Right lobe of liver (tissue), 6 donors: ENCODE measurements around the gene DHCR24. TPM values are rescaled to one million over a fixed set of nuclear protein-coding genes. Genes with fewer than 3 reads are reported as not detected.
A peak's percentile ranks its signal among the peaks of the same experiment; 100 is the strongest.

Source experiments
- ATAC-seq, 4 donors: fragments of 200-7000 bp; cut with Tn5 transposase; one replicate each; pipeline ENCODE4 v1.9.1; 2020; ENCODE audit warnings: mild to moderate bottlenecking in 4 of 4, moderate library complexity in 4 of 4
- DNase-seq, 3 donors: peaks; one replicate each; pipeline ENCODE4 v3.0.0-alpha.2; 2020
- H3K27ac ChIP-seq, 3 donors: fragments of 200-600 bp; one replicate each; pipeline ENCODE4 v1.8.0; 2022
- H3K27me3 ChIP-seq, 2 donors: fragments of 200-600 bp; one replicate each; pipeline ENCODE4 v1.8.0; 2022
- H3K36me3 ChIP-seq, 4 donors: fragments of 200-600 bp; sonication (generic) in 1 of 4; one replicate each; pipeline versions ENCODE4 v1.5.1 to v1.8.0; 2017 to 2022; ENCODE audit warnings: control low read depth in 1 of 4
- H3K4me1 ChIP-seq, 4 donors: fragments of 200-600 bp; sonication (generic) in 1 of 4; one replicate each; pipeline versions ENCODE4 v1.5.1 to v1.8.0; 2017 to 2022; ENCODE audit warnings: control low read depth in 1 of 4
- H3K4me3 ChIP-seq, 3 donors: fragments of 200-600 bp; one replicate each; pipeline ENCODE4 v1.8.0; 2022
- H3K9me3 ChIP-seq, 4 donors: fragments of 200-600 bp; sonication (generic) in 1 of 4; one replicate each; pipeline versions ENCODE4 v1.5.1 to v1.8.0; 2017 to 2022; ENCODE audit warnings: control low read depth in 1 of 4
- POLR2A ChIP-seq: fragments of 450-650 bp; IDR thresholded peaks from one replicate; pipeline ENCODE4 v1.6.1; 2017; ENCODE audit warnings: antibody characterized with exemption, mild to moderate bottlenecking
- WGBS: methylation state at CpG from one replicate; pipeline ENCODE4 v1.1.6; 2018; ENCODE audit warnings: low coverage, low lambda C conversion rate; ENCODE audit not compliant: insufficient coverage; ENCODE audit errors: missing lambda C conversion rate; 5-methylcytosine and 5-hydroxymethylcytosine counted together
- intact Hi-C, 2 donors: fragments of 100-400 bp; cut with DNase I; formaldehyde crosslinking; loops; one replicate each; pipeline versions ENCODE4 v1.11.2 to v1.14.1; 2022
- total RNA-seq, 6 experiments: library from RNA; depleted of rRNA in 2 of 6; stranded (reverse); fragments of >200 nt in 2 of 6; fragmentation: NEBNext Ultra II Directional in 3 of 6; extraction: Animal tissue kit (Norgen Biotek cat#: 25700) in 3 of 6; gene quantifications; one replicate each; pipeline versions ENCODE4 v1.1.0 to v1.2.4, GENCODE V29; 2016 to 2023
- TF ChIP-seq, protein P1 (sequence below), 4 donors: fragments of 200-600 bp in 3 of 4; fragments of 450-650 bp in 1 of 4; IDR thresholded peaks; one replicate each; pipeline versions ENCODE4 v1.5.1 to v1.8.0; 2016 to 2022; ENCODE audit warnings: antibody characterized with exemption in 4 of 4, mild to moderate bottlenecking in 2 of 4
- donor health status: DM: no; HTN: yes; CAD: no.
- donor health status: DM: no; HTN: no; CAD: no.
- donor health status: DM: no; HTN: no; CAD: no.
- donor health status: DM: no; HTN: yes; CAD: no.
- donor health status: DM: no; HTN: yes; CAD: no.

The DHCR24 gene
- total RNA-seq, 6 experiments from 2014 or later, result 319 to 1,976 (median 596) TPM

DNA sequence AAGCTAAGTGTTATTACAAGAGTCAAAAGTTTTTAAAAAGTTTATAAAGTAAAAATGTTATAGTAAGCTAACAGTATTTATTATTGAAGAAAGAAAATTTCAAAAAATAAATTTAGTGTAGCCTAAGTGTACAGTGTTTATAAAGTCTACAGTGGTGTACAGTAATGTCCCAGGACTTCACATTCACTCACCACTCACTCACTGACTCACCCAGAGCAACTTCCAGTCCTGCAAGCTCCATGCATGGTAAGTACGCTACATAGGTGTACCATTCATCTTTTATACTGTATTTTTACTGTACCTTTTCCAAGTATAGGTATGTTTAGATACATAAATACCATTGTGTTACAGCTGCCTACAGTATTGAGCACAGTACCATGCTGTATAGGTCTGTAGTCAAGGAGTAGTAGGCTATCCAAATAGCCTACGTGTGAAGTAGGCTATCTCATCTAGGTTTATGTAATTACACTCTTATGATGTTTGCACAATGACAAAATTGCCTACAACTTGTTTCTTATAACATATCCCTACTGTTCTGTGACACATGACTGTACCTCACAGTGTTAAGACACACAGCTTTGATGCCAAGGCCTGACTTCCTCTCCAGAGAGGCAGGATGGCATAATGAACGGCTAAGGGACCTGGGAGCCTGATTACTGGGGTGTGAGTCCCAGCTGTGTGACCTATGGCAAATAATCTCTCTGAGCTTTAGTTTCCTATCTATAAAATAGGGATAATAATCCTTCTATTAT is 12.7 kb downstream of the DHCR24 start:
- ATAC-seq, result peak in 1 of 4 donors; percentile 12
- no peak overlapping the region for H3K4me3 ChIP-seq
- no peak for DNase-seq

DNA sequence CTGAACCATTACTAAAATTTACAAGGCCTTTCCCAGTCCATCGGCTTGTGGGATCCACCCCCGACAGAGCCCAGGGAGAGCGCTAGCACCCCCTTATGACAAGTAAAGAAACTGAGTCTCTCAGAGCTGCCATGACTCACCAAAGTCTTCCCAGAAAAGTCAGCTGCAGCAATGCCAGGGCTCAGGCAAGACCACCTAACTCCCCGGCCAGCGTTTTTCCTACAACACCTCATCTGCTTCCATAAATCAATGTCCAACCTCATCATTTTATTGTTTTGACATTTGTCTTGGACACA is 15.0 kb downstream of the DHCR24 start:
- H3K4me1 ChIP-seq, result peaks cover 0 to 98% (median 34%) of the 10 kb centered on the region in 4 donors
- H3K27ac ChIP-seq, result peak overlapping the region in 1 of 3 donors; percentile 45
- 62% methylated on average over 2 of the region's 5 CpGs for WGBS
- no peaks in the 10 kb centered on the region for H3K9me3 ChIP-seq
- no peaks in the 10 kb centered on the region for H3K27me3 ChIP-seq
- TF ChIP-seq, protein P1, sequence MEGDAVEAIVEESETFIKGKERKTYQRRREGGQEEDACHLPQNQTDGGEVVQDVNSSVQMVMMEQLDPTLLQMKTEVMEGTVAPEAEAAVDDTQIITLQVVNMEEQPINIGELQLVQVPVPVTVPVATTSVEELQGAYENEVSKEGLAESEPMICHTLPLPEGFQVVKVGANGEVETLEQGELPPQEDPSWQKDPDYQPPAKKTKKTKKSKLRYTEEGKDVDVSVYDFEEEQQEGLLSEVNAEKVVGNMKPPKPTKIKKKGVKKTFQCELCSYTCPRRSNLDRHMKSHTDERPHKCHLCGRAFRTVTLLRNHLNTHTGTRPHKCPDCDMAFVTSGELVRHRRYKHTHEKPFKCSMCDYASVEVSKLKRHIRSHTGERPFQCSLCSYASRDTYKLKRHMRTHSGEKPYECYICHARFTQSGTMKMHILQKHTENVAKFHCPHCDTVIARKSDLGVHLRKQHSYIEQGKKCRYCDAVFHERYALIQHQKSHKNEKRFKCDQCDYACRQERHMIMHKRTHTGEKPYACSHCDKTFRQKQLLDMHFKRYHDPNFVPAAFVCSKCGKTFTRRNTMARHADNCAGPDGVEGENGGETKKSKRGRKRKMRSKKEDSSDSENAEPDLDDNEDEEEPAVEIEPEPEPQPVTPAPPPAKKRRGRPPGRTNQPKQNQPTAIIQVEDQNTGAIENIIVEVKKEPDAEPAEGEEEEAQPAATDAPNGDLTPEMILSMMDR (IDR thresholded peaks at IDR 0.05), result peak in 1 of 4 donors; percentile 18
- no peak for TF ChIP-seq POLR2A
- no peak overlapping the region for H3K4me3 ChIP-seq
- intact Hi-C loops, result no loop called here
- peaks cover 7 to 93% (median 27%) of the 10 kb centered on the region in 4 donors for H3K36me3 ChIP-seq
- no peak for DNase-seq
- no peak for ATAC-seq

More for the DNA sequence above, 12.7 kb downstream of the DHCR24 start:
- TF ChIP-seq POLR2A, result no peak
- TF ChIP-seq, protein P1 (IDR thresholded peaks at IDR 0.05), result no peak
- peaks cover 0 to 100% (median 32%) of the 10 kb centered on the region in 4 donors for H3K4me1 ChIP-seq
- intact Hi-C loops, result no loop called here
- H3K27ac ChIP-seq, result no peak overlapping the region
- H3K36me3 ChIP-seq, result peaks cover 7 to 92% (median 29%) of the 10 kb centered on the region in 4 donors
- H3K27me3 ChIP-seq, result no peaks in the 10 kb centered on the region
- no peaks in the 10 kb centered on the region for H3K9me3 ChIP-seq
- 55% methylated on average over 3 of the region's 3 CpGs for WGBS

DNA sequence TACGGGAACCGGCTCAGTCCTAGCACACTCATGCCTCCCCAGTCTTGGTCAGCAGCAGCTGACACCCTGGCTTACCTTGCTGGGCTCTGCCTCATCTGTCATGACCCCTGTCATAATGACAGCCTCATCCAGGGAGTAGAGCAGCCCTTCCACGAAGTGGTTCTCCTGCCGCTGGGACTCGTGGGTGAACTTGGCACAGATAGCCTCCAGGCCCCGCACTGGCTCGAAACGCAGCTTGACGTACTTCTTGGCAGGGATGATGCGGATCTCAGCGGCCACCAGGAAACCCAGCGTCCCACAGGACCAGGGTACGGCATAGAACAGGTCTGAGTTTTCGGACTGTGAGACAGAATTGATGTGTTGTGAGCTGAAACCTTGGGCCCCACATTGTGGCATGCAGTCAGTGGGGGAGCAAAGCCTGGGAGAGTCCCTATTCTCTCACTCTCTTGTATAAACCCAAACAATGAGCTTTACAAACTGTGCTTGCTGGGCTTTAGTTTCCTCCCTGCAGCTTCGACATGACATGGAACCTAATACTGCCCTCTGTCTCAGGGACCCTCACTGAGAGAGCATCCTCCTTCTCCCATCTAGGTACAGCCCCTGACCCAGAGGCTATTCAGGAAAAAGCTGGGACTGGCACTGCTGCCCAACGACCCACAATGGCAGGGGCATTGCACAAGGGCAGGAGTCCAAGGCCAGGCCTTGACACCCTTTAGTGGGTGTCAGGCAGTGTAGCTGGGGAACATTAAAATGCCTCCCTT is 15.5 kb downstream of the DHCR24 start:
- Histone ChIP-seq H3K27me3 (no peaks in the 10 kb centered on the region), H3K27ac (peak overlapping the region in 1 of 3 donors; percentile 45), H3K36me3 (peaks cover 8 to 93% (median 28%) of the 10 kb centered on the region in 4 donors), H3K4me1 (peaks cover 0 to 98% (median 37%) of the 10 kb centered on the region in 4 donors), H3K9me3 (no peaks in the 10 kb centered on the region), H3K4me3 (no peak overlapping the region)
- peak in 2 of 3 donors; percentile 70 to 72 for DNase-seq
- intact Hi-C loops, result no loop called here
- 51% methylated on average over 8 of the region's 16 CpGs for WGBS
- ATAC-seq, result peak; percentile 6 to 29 (median 12)
- no peak for TF ChIP-seq POLR2A
- TF ChIP-seq, protein P1 (IDR thresholded peaks at IDR 0.05), result no peak

DNA sequence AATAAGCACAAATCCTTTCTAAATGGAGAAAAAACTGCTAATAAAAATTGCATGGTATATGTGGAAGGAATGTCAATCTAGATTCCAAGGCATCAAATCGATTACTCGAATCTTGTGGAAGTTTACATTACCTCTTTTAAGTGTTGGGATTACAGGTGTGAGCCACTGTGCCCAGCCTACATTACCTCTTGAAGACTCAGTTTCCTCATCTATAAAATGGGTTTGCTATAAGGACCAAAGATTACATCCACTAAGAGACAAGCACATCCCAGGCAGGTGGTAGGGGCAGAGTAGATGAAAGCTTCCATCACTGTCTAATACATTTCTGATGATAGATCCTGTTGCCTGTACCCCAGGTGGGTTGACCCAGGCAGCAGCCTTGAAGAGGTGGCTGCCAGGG is 16.1 kb downstream of the DHCR24 start:
- WGBS, result 90% methylated on average over 2 of the region's 2 CpGs
- ATAC-seq (no peak), DNase-seq (no peak)
- intact Hi-C loops, result no loop called here
- H3K27me3 ChIP-seq, result no peaks in the 10 kb centered on the region
- peaks cover 0 to 98% (median 38%) of the 10 kb centered on the region in 4 donors for H3K4me1 ChIP-seq
- no peak overlapping the region for H3K4me3 ChIP-seq
- H3K27ac ChIP-seq, result peak overlapping the region in 1 of 3 donors; percentile 45
- no peaks in the 10 kb centered on the region for H3K9me3 ChIP-seq
- TF ChIP-seq POLR2A, result no peak
- TF ChIP-seq, protein P1 (IDR thresholded peaks at IDR 0.05), result no peak
- H3K36me3 ChIP-seq, result peaks cover 8 to 93% (median 28%) of the 10 kb centered on the region in 4 donors
